ENCODE data around the gene TTF1. TPM values are rescaled to one million over a fixed set of nuclear protein-coding genes. Genes with fewer than 3 reads are reported as not detected.

TTF1 gene
- total RNA-seq, 2 donors from 2014 or later: 11.5 to 11.8 TPM

DNA sequence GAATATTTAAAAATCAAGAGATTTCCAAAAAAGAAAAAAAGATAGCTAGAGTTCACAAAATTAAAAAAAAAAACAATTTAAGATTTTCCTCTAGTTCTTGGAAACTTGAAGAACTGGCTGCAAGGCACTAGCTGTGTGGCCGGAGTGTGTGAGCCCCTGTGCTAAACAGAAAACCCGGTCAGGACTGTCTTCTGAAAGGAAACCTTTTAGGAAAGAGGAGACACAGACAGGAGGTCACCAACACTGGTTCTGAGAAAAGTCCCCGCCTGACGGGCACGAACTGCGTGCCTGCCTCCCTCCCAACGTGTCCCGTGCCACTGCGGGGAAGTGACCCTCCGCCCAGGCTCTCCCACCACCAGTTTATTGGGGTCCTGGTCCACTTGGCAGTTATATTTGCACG is 15.2 kb downstream of the TTF1 start:
- Histone ChIP-seq H3K4me1 (ENCODE audit: control insufficient read depth in 1 of 2, low read depth in 2 of 2) (no peaks in the 10 kb centered on the region), H3K36me3 (peaks cover 63% of the 10 kb centered on the region), H3K9me3 (no peaks in the 10 kb centered on the region), H3K27me3 (replicated peaks; ENCODE audit: insufficient read depth) (no peaks in the 10 kb centered on the region), H3K4me3 (no peak overlapping the region), H3K27ac (no peak overlapping the region)
- ATAC-seq (ENCODE audit: insufficient number of reproducible peaks, low FRiP score, low read depth): no peak
- TF ChIP-seq CTCF (IDR thresholded peaks at IDR 0.05): no peak
- DNase-seq (ENCODE audit: low spot score): no peak

- no peak for DNase-seq (ENCODE audit: low spot score)
- Histone ChIP-seq H3K27me3 (replicated peaks; ENCODE audit: insufficient read depth) (no peaks in the 10 kb centered on the region), H3K36me3 (peaks cover 59% of the 10 kb centered on the region), H3K4me1 (ENCODE audit: control insufficient read depth in 1 of 2, low read depth in 2 of 2) (no peaks in the 10 kb centered on the region), H3K9me3 (no peaks in the 10 kb centered on the region), H3K27ac (no peak overlapping the region), H3K4me3 (no peak overlapping the region)
- no peak for ATAC-seq (ENCODE audit: insufficient number of reproducible peaks, low FRiP score, low read depth)
- TF ChIP-seq CTCF (IDR thresholded peaks at IDR 0.05): no peak
Observed at GRCh38 chr9:132390966-132391365, 15.7 kb downstream of the TTF1 start.

DNA sequence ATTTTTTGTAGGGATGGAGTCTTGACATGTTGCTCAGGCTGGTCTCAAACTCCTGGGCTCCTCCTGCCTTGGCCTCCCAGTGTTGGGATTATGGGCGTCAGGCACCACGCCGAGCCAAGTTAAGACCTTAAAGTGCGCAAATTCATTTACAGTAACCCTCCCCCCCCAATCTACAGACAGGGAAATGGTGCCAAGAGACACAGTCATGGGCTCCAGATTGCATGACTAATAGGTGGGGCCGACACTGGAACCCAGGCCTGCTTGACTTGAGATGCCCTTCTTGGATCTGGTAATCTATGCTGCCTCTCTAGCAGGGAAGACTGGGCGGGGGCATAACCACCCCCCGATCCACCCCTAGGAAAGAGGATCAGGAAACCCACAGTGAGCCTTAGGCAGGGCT is 19.5 kb downstream of the TTF1 start:
- no peaks in the 10 kb centered on the region for H3K4me1 ChIP-seq (ENCODE audit: control insufficient read depth in 1 of 2, low read depth in 2 of 2)
- no peaks in the 10 kb centered on the region for H3K27me3 ChIP-seq (replicated peaks; ENCODE audit: insufficient read depth)
- TF ChIP-seq CTCF (IDR thresholded peaks at IDR 0.05): no peak
- no peak overlapping the region for H3K27ac ChIP-seq
- H3K4me3 ChIP-seq: no peak overlapping the region
- peaks cover 35% of the 10 kb centered on the region for H3K36me3 ChIP-seq
- DNase-seq (ENCODE audit: low spot score) (no peak), ATAC-seq (ENCODE audit: insufficient number of reproducible peaks, low FRiP score, low read depth) (no peak)
- H3K9me3 ChIP-seq: no peaks in the 10 kb centered on the region

- DNase-seq (ENCODE audit: low spot score) (no peak), ATAC-seq (ENCODE audit: insufficient number of reproducible peaks, low FRiP score, low read depth) (no peak)
- no peak for TF ChIP-seq CTCF (IDR thresholded peaks at IDR 0.05)
- no peaks in the 10 kb centered on the region for H3K27me3 ChIP-seq (replicated peaks; ENCODE audit: insufficient read depth)
- H3K4me3 ChIP-seq: no peak overlapping the region
- no peaks in the 10 kb centered on the region for H3K4me1 ChIP-seq (ENCODE audit: control insufficient read depth in 1 of 2, low read depth in 2 of 2)
- H3K36me3 ChIP-seq: peaks cover 14% of the 10 kb centered on the region
- H3K9me3 ChIP-seq: no peaks in the 10 kb centered on the region
- no peak overlapping the region for H3K27ac ChIP-seq
Observed at GRCh38 chr9:132384376-132384775, 22.3 kb downstream of the TTF1 start.

DNA sequence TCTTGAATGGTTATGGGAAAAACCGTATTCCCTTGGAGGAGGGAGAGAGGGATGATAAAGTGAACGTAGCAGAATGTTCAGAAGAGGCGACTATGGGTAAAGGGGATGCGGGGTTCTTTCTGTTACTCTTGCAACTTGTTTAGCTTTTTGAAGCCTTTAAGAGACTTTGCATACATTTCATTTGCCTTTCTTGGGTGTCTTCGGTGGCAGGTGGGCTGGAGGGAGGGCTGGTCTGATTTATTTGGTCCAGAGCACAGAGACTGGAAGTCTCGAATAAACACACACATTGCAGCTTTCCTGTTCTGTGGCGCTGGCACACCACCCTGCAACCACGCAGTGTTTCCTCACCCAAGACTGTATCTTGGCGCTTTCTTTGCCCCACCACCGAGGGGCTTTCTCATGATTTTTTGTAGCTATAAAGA is 23.2 kb downstream of the TTF1 start:
- H3K27ac ChIP-seq: no peak overlapping the region
- no peaks in the 10 kb centered on the region for H3K4me1 ChIP-seq (ENCODE audit: control insufficient read depth in 1 of 2, low read depth in 2 of 2)
- TF ChIP-seq CTCF (IDR thresholded peaks at IDR 0.05): no peak
- ATAC-seq (ENCODE audit: insufficient number of reproducible peaks, low FRiP score, low read depth) (no peak), DNase-seq (ENCODE audit: low spot score) (no peak)
- H3K36me3 ChIP-seq: peaks cover 17% of the 10 kb centered on the region
- no peak overlapping the region for H3K4me3 ChIP-seq
- no peaks in the 10 kb centered on the region for H3K27me3 ChIP-seq (replicated peaks; ENCODE audit: insufficient read depth)
- H3K9me3 ChIP-seq: no peaks in the 10 kb centered on the region
